ENCODE results near the gene DCUN1D4.
"Not testable (repeated sequence)": the region's sequence is repeated elsewhere in the genome, so short reads cannot be mapped to it uniquely, and the experiment has no call there.

DCUN1D4 gene

GRCh38 chr4:51906167-51906958, 63.4 kb downstream of the DCUN1D4 start:
- peaks cover 84% of the 10 kb centered on the region for H3K36me3 Mint-ChIP-seq
- H3K27ac Mint-ChIP-seq: peak overlapping the region; percentile 36
- DNase-seq (ENCODE audit: low spot score in 2 of 2) (no peak), ATAC-seq (peak; percentile 86)
- no peaks in the 10 kb centered on the region for H3K9me3 Mint-ChIP-seq
- H3K4me1 Mint-ChIP-seq: peaks cover 12% of the 10 kb centered on the region
- H3K4me3 Mint-ChIP-seq: no peak overlapping the region

GRCh38 chr4:51907006-51907669, 64.2 kb downstream of the DCUN1D4 start:
- H3K9me3 Mint-ChIP-seq: no peaks in the 10 kb centered on the region
- DNase-seq (ENCODE audit: low spot score in 2 of 2) (no peak), ATAC-seq (no peak)

GRCh38 chr4:51909236-51909703, 66.3 kb downstream of the DCUN1D4 start:
- H3K4me3 Mint-ChIP-seq: no peak overlapping the region
- H3K4me1 Mint-ChIP-seq: peaks cover 12% of the 10 kb centered on the region
- DNase-seq (ENCODE audit: low spot score in 2 of 2) (no peak), ATAC-seq (no peak)
- H3K27ac Mint-ChIP-seq: no peak overlapping the region
- H3K36me3 Mint-ChIP-seq: peaks cover 84% of the 10 kb centered on the region
- no peaks in the 10 kb centered on the region for H3K9me3 Mint-ChIP-seq

More at GRCh38 chr4:51907006-51907669, 64.2 kb downstream of the DCUN1D4 start:
- Mint-ChIP-seq H3K4me1 (peaks cover 12% of the 10 kb centered on the region), H3K27ac (no peak overlapping the region), H3K4me3 (no peak overlapping the region), H3K36me3 (peaks cover 84% of the 10 kb centered on the region)

- Mint-ChIP-seq H3K9me3 (peaks cover 4% of the 10 kb centered on the region), H3K4me3 (no peak overlapping the region), H3K27ac (no peak overlapping the region), H3K4me1 (no peaks in the 10 kb centered on the region), H3K36me3 (peaks cover 33% of the 10 kb centered on the region)
- no peak for ATAC-seq
- no peak for DNase-seq (ENCODE audit: low spot score in 2 of 2)
Measured at GRCh38 chr4:51918251-51918650, 75.3 kb downstream of the DCUN1D4 start.

GRCh38 chr4:51923343-51923742, 80.4 kb downstream of the DCUN1D4 start:
- DNase-seq (ENCODE audit: low spot score in 2 of 2) (no peak), ATAC-seq (no peak)
- Mint-ChIP-seq H3K4me1 (no peaks in the 10 kb centered on the region), H3K4me3 (no peak overlapping the region), H3K36me3 (no peaks in the 10 kb centered on the region), H3K27ac (no peak overlapping the region), H3K9me3 (peaks cover 2% of the 10 kb centered on the region)

- H3K36me3 Mint-ChIP-seq: no peaks in the 10 kb centered on the region
- no peaks in the 10 kb centered on the region for H3K4me1 Mint-ChIP-seq
- no peak overlapping the region for H3K27ac Mint-ChIP-seq
- ATAC-seq (no peak), DNase-seq (ENCODE audit: low spot score in 2 of 2) (no peak)
- H3K4me3 Mint-ChIP-seq: no peak overlapping the region
- H3K9me3 Mint-ChIP-seq: no peaks in the 10 kb centered on the region
Measured at GRCh38 chr4:51925307-51925706, 82.4 kb downstream of the DCUN1D4 start.

- Mint-ChIP-seq H3K27ac (no peak overlapping the region), H3K9me3 (no peaks in the 10 kb centered on the region)
- ATAC-seq: no peak
Measured at GRCh38 chr4:51930557-51930956, 87.6 kb downstream of the DCUN1D4 start.

GRCh38 chr4:51931461-51931860, 88.5 kb downstream of the DCUN1D4 start:
- no peak for ATAC-seq

More at GRCh38 chr4:51930557-51930956, 87.6 kb downstream of the DCUN1D4 start:
- no peaks in the 10 kb centered on the region for H3K4me1 Mint-ChIP-seq
- no peak overlapping the region for H3K4me3 Mint-ChIP-seq
- no peaks in the 10 kb centered on the region for H3K36me3 Mint-ChIP-seq
- DNase-seq (ENCODE audit: low spot score in 2 of 2): no peak

GRCh38 chr4:51932261-51932660, 89.3 kb downstream of the DCUN1D4 start:
- no peak for DNase-seq (ENCODE audit: low spot score in 2 of 2)
- Mint-ChIP-seq H3K9me3 (no peaks in the 10 kb centered on the region), H3K4me1 (no peaks in the 10 kb centered on the region), H3K27ac (no peak overlapping the region), H3K4me3 (no peak overlapping the region), H3K36me3 (no peaks in the 10 kb centered on the region)
- no peak for ATAC-seq

More at GRCh38 chr4:51931461-51931860, 88.5 kb downstream of the DCUN1D4 start:
- DNase-seq (ENCODE audit: low spot score in 2 of 2): no peak
- Mint-ChIP-seq H3K9me3 (no peaks in the 10 kb centered on the region), H3K4me3 (no peak overlapping the region), H3K27ac (no peak overlapping the region), H3K36me3 (no peaks in the 10 kb centered on the region), H3K4me1 (no peaks in the 10 kb centered on the region)

GRCh38 chr4:51932684-51933083, 89.7 kb downstream of the DCUN1D4 start:
- ATAC-seq (no peak), DNase-seq (ENCODE audit: low spot score in 2 of 2) (no peak)
- Mint-ChIP-seq H3K27ac (no peak overlapping the region), H3K9me3 (no peaks in the 10 kb centered on the region), H3K4me3 (no peak overlapping the region), H3K36me3 (no peaks in the 10 kb centered on the region), H3K4me1 (no peaks in the 10 kb centered on the region)

- not testable (repeated sequence) for ATAC-seq; H3K4me1 Mint-ChIP-seq; H3K4me3 Mint-ChIP-seq; H3K9me3 Mint-ChIP-seq; DNase-seq (ENCODE audit: low spot score in 2 of 2); H3K36me3 Mint-ChIP-seq; H3K27ac Mint-ChIP-seq
Measured at GRCh38 chr4:51940460-51940859, 97.5 kb downstream of the DCUN1D4 start.

GRCh38 chr4:51942108-51942832, 99.3 kb downstream of the DCUN1D4 start:
- Mint-ChIP-seq H3K4me3 (no peak overlapping the region), H3K4me1 (no peaks in the 10 kb centered on the region), H3K36me3 (no peaks in the 10 kb centered on the region), H3K27ac (no peak overlapping the region), H3K9me3 (peaks cover 2% of the 10 kb centered on the region)
- no peak for DNase-seq (ENCODE audit: low spot score in 2 of 2)
- ATAC-seq: no peak

GRCh38 chr4:51942833-51943215, 99.9 kb downstream of the DCUN1D4 start:
- no peak for DNase-seq (ENCODE audit: low spot score in 2 of 2)
- H3K27ac Mint-ChIP-seq: no peak overlapping the region
- no peak for ATAC-seq

GRCh38 chr4:51943221-51943620, 100.3 kb downstream of the DCUN1D4 start:
- Mint-ChIP-seq H3K4me3 (no peak overlapping the region), H3K27ac (no peak overlapping the region), H3K9me3 (peaks cover 2% of the 10 kb centered on the region), H3K4me1 (no peaks in the 10 kb centered on the region), H3K36me3 (no peaks in the 10 kb centered on the region)
- no peak for ATAC-seq
- DNase-seq (ENCODE audit: low spot score in 2 of 2): no peak

More at GRCh38 chr4:51942833-51943215, 99.9 kb downstream of the DCUN1D4 start:
- Mint-ChIP-seq H3K36me3 (no peaks in the 10 kb centered on the region), H3K4me3 (no peak overlapping the region), H3K9me3 (peaks cover 2% of the 10 kb centered on the region), H3K4me1 (no peaks in the 10 kb centered on the region)

- Mint-ChIP-seq H3K9me3 (no peaks in the 10 kb centered on the region), H3K4me1 (no peaks in the 10 kb centered on the region), H3K27ac (no peak overlapping the region), H3K4me3 (no peak overlapping the region), H3K36me3 (no peaks in the 10 kb centered on the region)
- ATAC-seq (no peak), DNase-seq (ENCODE audit: low spot score in 2 of 2) (no peak)
Measured at GRCh38 chr4:51958199-51958968, 115.4 kb downstream of the DCUN1D4 start.

Measured in stimulated activated effector memory CD8-positive, alpha-beta T cell treated with anti-CD3 and anti-CD28 coated beads, Interleukin-12 subunit alpha, Interleukin-12 subunit beta, amount 100 ng/mL, for 72 hours (primary cell).